Suprapubic skin (tissue), 4 donors: ENCODE data around the gene FBN1. TPM values are rescaled to one million over a fixed set of nuclear protein-coding genes. Genes with fewer than 3 reads are reported as not detected.

Experiments
- DNase-seq, 2 donors: peaks; one replicate each; pipeline ENCODE4 v3.0.0-alpha.2; 2019; ENCODE audit warnings: low spot score in 2 of 2
- H3K27ac ChIP-seq: fragments of 200-600 bp; sonication (generic); one replicate; pipeline ENCODE4 v1.5.1; 2019
- H3K27me3 ChIP-seq: fragments of 200-600 bp; sonication (generic); one replicate; pipeline ENCODE4 v1.5.1; 2019
- H3K36me3 ChIP-seq: fragments of 200-600 bp; sonication (generic); one replicate; pipeline ENCODE4 v1.5.1; 2019
- H3K4me1 ChIP-seq: fragments of 200-600 bp; sonication (generic); one replicate; pipeline ENCODE4 v1.5.1; 2019
- H3K4me3 ChIP-seq: fragments of 200-600 bp; sonication (generic); one replicate; pipeline ENCODE4 v1.5.1; 2019; ENCODE audit warnings: mild to moderate bottlenecking
- H3K9me3 ChIP-seq: fragments of 200-600 bp; sonication (generic); one replicate; pipeline ENCODE4 v1.5.1; 2019
- EP300 ChIP-seq: sonication (generic); formaldehyde crosslinking; IDR thresholded peaks from one replicate; pipeline ENCODE4 v1.6.1; 2017; ENCODE audit warnings: antibody characterized with exemption
- POLR2A ChIP-seq, 2 donors: fragments of 450-650 bp; IDR thresholded peaks; one replicate each; pipeline ENCODE4 v1.6.1; 2017; ENCODE audit warnings: antibody characterized with exemption in 2 of 2, mild to moderate bottlenecking in 2 of 2, moderate library complexity in 2 of 2
- POLR2AphosphoS5 ChIP-seq, 3 donors: sonication (generic); formaldehyde crosslinking; IDR thresholded peaks; one replicate each; pipeline ENCODE4 v1.6.1; 2017; ENCODE audit warnings: antibody characterized with exemption in 3 of 3
- WGBS: methylation state at CpG from one replicate; pipeline ENCODE4 v1.1.5; 2018; 5-methylcytosine and 5-hydroxymethylcytosine counted together
- total RNA-seq, 4 donors: library from RNA; depleted of rRNA; stranded (reverse); fragments of >200 nt; gene quantifications; one replicate each; pipeline ENCODE4 v1.1.0, GENCODE V29; 2016
- TF ChIP-seq, protein P1 (sequence below), 2 donors: fragments of 200-600 bp in 1 of 2; fragments of 450-650 bp in 1 of 2; sonication (generic) in 1 of 2; IDR thresholded peaks; one replicate each; pipeline ENCODE4 v1.5.1; 2016 to 2019; ENCODE audit warnings: antibody characterized with exemption in 2 of 2, mild to moderate bottlenecking in 1 of 2, moderate library complexity in 1 of 2

The FBN1 gene
- total RNA-seq, 4 donors from 2014 or later = 12.6 to 24.6 (median 21.0) TPM

GRCh38 chr15:48466820-48467219, 178.7 kb downstream of the FBN1 start:
- no peak for DNase-seq
- WGBS = 93% methylated on average over 1 of the region's 1 CpG

DNA sequence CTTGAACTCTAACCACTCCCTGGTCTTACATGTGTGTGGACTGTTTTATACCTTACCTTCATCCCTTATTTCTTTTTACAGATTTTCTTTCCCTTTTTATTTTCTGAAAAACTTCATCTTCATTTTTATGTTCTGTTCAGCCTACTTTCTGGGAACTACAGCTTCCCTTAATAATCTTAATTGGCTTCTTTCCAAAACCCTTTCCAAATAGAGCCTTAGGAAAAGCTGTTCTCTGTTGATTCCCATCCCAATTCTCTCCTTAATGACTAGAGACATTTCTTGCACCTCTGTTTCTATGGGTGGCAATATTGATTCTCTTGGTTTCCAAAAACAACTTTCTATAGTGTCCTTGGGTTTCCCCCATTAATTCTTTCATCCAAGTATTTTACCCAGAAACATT, 179.4 kb downstream of the FBN1 start:
- DNase-seq = no peak
- no peak for TF ChIP-seq POLR2AphosphoS5 (IDR thresholded peaks at IDR 0.05)
- TF ChIP-seq POLR2A (IDR thresholded peaks at IDR 0.05) = no peak
- TF ChIP-seq, protein P1, sequence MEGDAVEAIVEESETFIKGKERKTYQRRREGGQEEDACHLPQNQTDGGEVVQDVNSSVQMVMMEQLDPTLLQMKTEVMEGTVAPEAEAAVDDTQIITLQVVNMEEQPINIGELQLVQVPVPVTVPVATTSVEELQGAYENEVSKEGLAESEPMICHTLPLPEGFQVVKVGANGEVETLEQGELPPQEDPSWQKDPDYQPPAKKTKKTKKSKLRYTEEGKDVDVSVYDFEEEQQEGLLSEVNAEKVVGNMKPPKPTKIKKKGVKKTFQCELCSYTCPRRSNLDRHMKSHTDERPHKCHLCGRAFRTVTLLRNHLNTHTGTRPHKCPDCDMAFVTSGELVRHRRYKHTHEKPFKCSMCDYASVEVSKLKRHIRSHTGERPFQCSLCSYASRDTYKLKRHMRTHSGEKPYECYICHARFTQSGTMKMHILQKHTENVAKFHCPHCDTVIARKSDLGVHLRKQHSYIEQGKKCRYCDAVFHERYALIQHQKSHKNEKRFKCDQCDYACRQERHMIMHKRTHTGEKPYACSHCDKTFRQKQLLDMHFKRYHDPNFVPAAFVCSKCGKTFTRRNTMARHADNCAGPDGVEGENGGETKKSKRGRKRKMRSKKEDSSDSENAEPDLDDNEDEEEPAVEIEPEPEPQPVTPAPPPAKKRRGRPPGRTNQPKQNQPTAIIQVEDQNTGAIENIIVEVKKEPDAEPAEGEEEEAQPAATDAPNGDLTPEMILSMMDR (IDR thresholded peaks at IDR 0.05) = no peak
- TF ChIP-seq EP300 = no peak
- Histone ChIP-seq H3K4me1 (no peaks in the 10 kb centered on the region), H3K27ac (no peak overlapping the region), H3K27me3 (no peaks in the 10 kb centered on the region), H3K36me3 (peaks cover 55% of the 10 kb centered on the region), H3K9me3 (no peaks in the 10 kb centered on the region), H3K4me3 (no peak overlapping the region)

More at GRCh38 chr15:48466820-48467219, 178.7 kb downstream of the FBN1 start:
- TF ChIP-seq EP300 (no peak), POLR2A (IDR thresholded peaks at IDR 0.05) (no peak), POLR2AphosphoS5 (IDR thresholded peaks at IDR 0.05) (no peak)
- TF ChIP-seq, protein P1 (IDR thresholded peaks at IDR 0.05) = no peak
- Histone ChIP-seq H3K36me3 (peaks cover 55% of the 10 kb centered on the region), H3K9me3 (no peaks in the 10 kb centered on the region), H3K4me1 (no peaks in the 10 kb centered on the region), H3K4me3 (no peak overlapping the region), H3K27ac (no peak overlapping the region), H3K27me3 (no peaks in the 10 kb centered on the region)

- Histone ChIP-seq H3K27ac (no peak overlapping the region), H3K36me3 (peaks cover 51% of the 10 kb centered on the region), H3K9me3 (no peaks in the 10 kb centered on the region), H3K27me3 (no peaks in the 10 kb centered on the region), H3K4me3 (no peak overlapping the region), H3K4me1 (no peaks in the 10 kb centered on the region)
- TF ChIP-seq EP300 (no peak), POLR2A (IDR thresholded peaks at IDR 0.05) (no peak)
- TF ChIP-seq, protein P1 (IDR thresholded peaks at IDR 0.05) = no peak
- WGBS = 76% methylated on average over 5 of the region's 5 CpGs
- DNase-seq = no peak
Measured at GRCh38 chr15:48465410-48465809, 180.1 kb downstream of the FBN1 start.

DNA sequence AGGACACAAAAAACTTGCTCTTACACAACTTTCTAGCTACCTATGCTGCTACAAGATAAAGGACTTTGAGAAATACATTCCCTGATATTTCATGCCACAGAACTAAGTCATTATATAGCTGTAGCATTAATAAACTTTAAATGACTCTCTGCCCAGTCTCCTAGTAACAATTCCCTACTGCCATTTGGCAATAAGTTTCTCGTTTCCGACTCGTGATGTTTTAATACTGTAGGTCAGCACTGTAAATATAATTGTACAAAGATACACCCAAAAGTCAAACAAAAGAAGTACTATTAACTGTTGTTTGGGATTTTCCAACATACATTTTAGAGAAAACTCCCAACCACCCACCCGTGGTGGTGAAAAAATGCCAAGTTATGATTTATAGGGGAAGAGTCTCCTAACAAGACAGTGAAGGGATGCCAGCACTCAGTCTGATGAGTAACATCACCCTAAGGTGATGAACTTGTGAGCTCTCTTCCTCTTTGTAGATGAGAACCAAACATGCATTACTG, 182.1 kb downstream of the FBN1 start:
- Histone ChIP-seq H3K4me1 (no peaks in the 10 kb centered on the region), H3K27ac (no peak overlapping the region)
- no peak for DNase-seq

GRCh38 chr15:48462688-48463087, 182.8 kb downstream of the FBN1 start:
- Histone ChIP-seq H3K27ac (no peak overlapping the region), H3K4me1 (no peaks in the 10 kb centered on the region), H3K4me3 (no peak overlapping the region), H3K9me3 (no peaks in the 10 kb centered on the region), H3K36me3 (peaks cover 54% of the 10 kb centered on the region), H3K27me3 (no peaks in the 10 kb centered on the region)
- WGBS = 91% methylated on average over 4 of the region's 4 CpGs
- DNase-seq = no peak
- TF ChIP-seq EP300 (no peak), POLR2AphosphoS5 (IDR thresholded peaks at IDR 0.05) (no peak), POLR2A (IDR thresholded peaks at IDR 0.05) (no peak)
- TF ChIP-seq, protein P1 (IDR thresholded peaks at IDR 0.05) = no peak

More for the DNA sequence above, 182.1 kb downstream of the FBN1 start:
- no peaks in the 10 kb centered on the region for H3K27me3 ChIP-seq
- H3K36me3 ChIP-seq = peaks cover 53% of the 10 kb centered on the region
- TF ChIP-seq, protein P1 (IDR thresholded peaks at IDR 0.05) = no peak
- no peak for TF ChIP-seq POLR2A (IDR thresholded peaks at IDR 0.05)
- TF ChIP-seq EP300 = no peak
- TF ChIP-seq POLR2AphosphoS5 (IDR thresholded peaks at IDR 0.05) = no peak
- 56% methylated on average over 4 of the region's 4 CpGs for WGBS
- no peaks in the 10 kb centered on the region for H3K9me3 ChIP-seq
- no peak overlapping the region for H3K4me3 ChIP-seq
